Breast epithelium (tissue), 4 donors: ENCODE data around the gene GRIN1. TPM values are rescaled to one million over a fixed set of nuclear protein-coding genes. Genes with fewer than 3 reads are reported as not detected.

Experiments
- DNase-seq, 2 donors: peaks; one replicate each; pipeline ENCODE4 v3.0.0-alpha.2; 2019; ENCODE audit warnings: low spot score in 2 of 2
- H3K27ac ChIP-seq, 2 donors: fragments of 200-600 bp; sonication (generic) in 1 of 2; one replicate each; pipeline ENCODE4 v1.5.1; 2016 to 2019; ENCODE audit warnings: mild to moderate bottlenecking in 1 of 2
- H3K27me3 ChIP-seq, 2 donors: fragments of 200-600 bp; sonication (generic) in 1 of 2; one replicate each; pipeline versions ENCODE4 v1.5.1 to v1.6.0; 2017 to 2019; ENCODE audit warnings: control low read depth in 1 of 2, mild to moderate bottlenecking in 1 of 2
- H3K36me3 ChIP-seq: fragments of 200-600 bp; one replicate; pipeline ENCODE4 v1.5.1; 2019
- H3K4me1 ChIP-seq, 2 donors: fragments of 200-600 bp; sonication (generic); one replicate each; pipeline ENCODE4 v1.5.1; 2016 to 2019; ENCODE audit warnings: control low read depth in 1 of 2
- H3K4me3 ChIP-seq, 3 donors: fragments of 200-600 bp; sonication (generic); 1 replicate in 2 of 3; 2 replicates in 1 of 3; pipeline ENCODE4 v1.5.1; 2016 to 2019; ENCODE audit warnings: mild to moderate bottlenecking in 3 of 3, moderate library complexity in 2 of 3
- H3K9me3 ChIP-seq, 2 donors: fragments of 200-600 bp; sonication (generic) in 1 of 2; one replicate each; pipeline ENCODE4 v1.5.1; 2016 to 2019; ENCODE audit warnings: control low read depth in 1 of 2
- CTCF ChIP-seq, 3 donors: fragments of 450-650 bp; IDR thresholded peaks; one replicate each; pipeline ENCODE4 v1.5.1; 2016 to 2017; ENCODE audit warnings: antibody characterized with exemption in 3 of 3, mild to moderate bottlenecking in 3 of 3, moderate library complexity in 3 of 3
- POLR2A ChIP-seq: fragments of 450-650 bp; IDR thresholded peaks from one replicate; pipeline ENCODE4 v1.6.1; 2016; ENCODE audit warnings: antibody characterized with exemption, mild to moderate bottlenecking, moderate library complexity
- POLR2AphosphoS5 ChIP-seq, 3 donors: sonication (generic); formaldehyde crosslinking; IDR thresholded peaks; one replicate each; pipeline ENCODE4 v1.6.1; 2017; ENCODE audit warnings: antibody characterized with exemption in 3 of 3
- intact Hi-C: fragments of 100-400 bp; cut with DNase I; formaldehyde crosslinking; loops from one replicate; pipeline ENCODE4 v1.15.1; 2023; ENCODE audit warnings: low total_unique reads
- total RNA-seq, 3 donors: library from RNA; depleted of rRNA; stranded (reverse); fragments of >200 nt; gene quantifications; one replicate each; pipeline ENCODE4 v1.1.0, GENCODE V29; 2016

Gene GRIN1
- total RNA-seq, 3 donors from 2014 or later: 1.3 to 1.9 TPM; not detected in 1

GRCh38 chr9:137110147-137110910 is 28.6 kb upstream of the GRIN1 start:
- intact Hi-C loops: loop anchor here (10.0 kb wide), 1 partner anchor 124 kb away; the partner anchor contains the start of gene SLC34A3
- Histone ChIP-seq H3K4me1 (no peaks in the 10 kb centered on the region), H3K9me3 (no peaks in the 10 kb centered on the region), H3K4me3 (no peak overlapping the region), H3K27me3 (no peaks in the 10 kb centered on the region), H3K27ac (no peak overlapping the region), H3K36me3 (no peaks in the 10 kb centered on the region)
- DNase-seq: no peak
- TF ChIP-seq POLR2AphosphoS5 (IDR thresholded peaks at IDR 0.05) (no peak), CTCF (IDR thresholded peaks at IDR 0.05) (no peak), POLR2A (no peak)

- Histone ChIP-seq H3K4me3 (no peak overlapping the region), H3K9me3 (no peaks in the 10 kb centered on the region), H3K27me3 (no peaks in the 10 kb centered on the region), H3K36me3 (no peaks in the 10 kb centered on the region), H3K27ac (no peak overlapping the region), H3K4me1 (no peaks in the 10 kb centered on the region)
- DNase-seq: no peak
- intact Hi-C loops: loop anchor here (10.0 kb wide), 1 partner anchor 124 kb away; the partner anchor contains the start of gene SLC34A3
- TF ChIP-seq CTCF (IDR thresholded peaks at IDR 0.05): no peak
- no peak for TF ChIP-seq POLR2A
- no peak for TF ChIP-seq POLR2AphosphoS5 (IDR thresholded peaks at IDR 0.05)
Measured at GRCh38 chr9:137110911-137111787, 27.8 kb upstream of the GRIN1 start.

GRCh38 chr9:137111788-137112563 is 27.0 kb upstream of the GRIN1 start:
- Histone ChIP-seq H3K9me3 (no peaks in the 10 kb centered on the region), H3K36me3 (no peaks in the 10 kb centered on the region), H3K27ac (no peak overlapping the region), H3K4me1 (no peaks in the 10 kb centered on the region), H3K27me3 (no peaks in the 10 kb centered on the region), H3K4me3 (no peak overlapping the region)
- intact Hi-C loops: loop anchor here (10.0 kb wide), 1 partner anchor 123 kb away; the partner anchor contains the start of gene SLC34A3
- TF ChIP-seq CTCF (IDR thresholded peaks at IDR 0.05) (no peak), POLR2AphosphoS5 (IDR thresholded peaks at IDR 0.05) (no peak), POLR2A (no peak)
- DNase-seq: no peak

- Histone ChIP-seq H3K27ac (no peak overlapping the region), H3K9me3 (no peaks in the 10 kb centered on the region), H3K4me1 (no peaks in the 10 kb centered on the region), H3K36me3 (no peaks in the 10 kb centered on the region), H3K27me3 (no peaks in the 10 kb centered on the region), H3K4me3 (no peak overlapping the region)
- DNase-seq: no peak
- TF ChIP-seq CTCF (IDR thresholded peaks at IDR 0.05): no peak
- no peak for TF ChIP-seq POLR2A
- TF ChIP-seq POLR2AphosphoS5 (IDR thresholded peaks at IDR 0.05): no peak
- intact Hi-C loops: loop anchor here (10.0 kb wide), 1 partner anchor 122 kb away; the partner anchor contains the start of gene SLC34A3
Measured at GRCh38 chr9:137112564-137113384, 26.2 kb upstream of the GRIN1 start.
